ENCODE data around the gene MACC1. TPM values are rescaled to one million over a fixed set of nuclear protein-coding genes. Genes with fewer than 3 reads are reported as not detected.

The MACC1 gene
- total and polyA plus RNA-seq, 2 of the 13 experiments (the other 11 are each of a cell fraction or from before 2014, with no cell fraction given), result 0.04 TPM; not detected in 1

DNA sequence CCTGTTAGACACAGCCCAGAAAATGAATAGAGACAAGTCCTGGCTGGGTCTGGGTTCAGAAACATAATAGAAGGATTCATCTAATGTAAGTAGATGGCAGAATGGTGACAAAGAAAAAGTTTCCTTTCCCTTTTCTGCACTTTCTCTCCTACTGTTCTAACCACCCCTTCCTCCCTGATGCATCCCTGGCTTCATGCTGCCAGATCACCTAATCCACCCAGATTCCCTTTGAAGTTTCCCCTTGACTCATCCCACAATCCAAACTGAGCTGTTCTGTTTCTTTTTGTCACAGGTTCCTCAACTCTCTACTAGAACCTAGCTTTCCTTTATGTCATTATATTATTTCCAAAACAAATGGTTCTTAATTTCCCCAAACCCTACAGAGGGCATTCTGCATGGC lies 1.1 kb upstream of the MACC1 start:
- ChIA-PET CTCF (ENCODE audit: low intra/inter-chr PET ratio, low total read pairs) (no interaction called here), POLR2A (no interaction called here)
- TF ChIP-seq TCF7 (IDR thresholded peaks at IDR 0.05; ENCODE audit: low read depth) (peak; percentile 34; the same call in 1 of the 2 replicates), JUNB (CRISPR knock-in tag; IDR thresholded peaks at IDR 0.05; ENCODE audit: borderline replicate concordance) (no peak), FOSL2 (CRISPR knock-in tag; IDR thresholded peaks at IDR 0.05) (0 out of 2 replicates have a peak, but pooled peaks have one; percentile 28)
- in situ Hi-C loops (cut with HindIII; ENCODE audit: extremely low pct_ligation_motif_present, low pct_unique_long_range_greater_than_20kb) (no loop called here), intact Hi-C loops (cut with micrococcal nuclease; ENCODE audit: unreplicated experiment) (loop anchor here (5.0 kb wide), 1 partner anchor 114 kb away; the partner anchor contains the start of gene ITGB8)
- no peak overlapping the region for H3K4me3 ChIP-seq (replicated peaks in 1 of 3; ENCODE audit: insufficient read depth in 1 of 3, low read depth in 2 of 3, low read length in 3 of 3)
- ATAC-seq (no peak), FAIRE-seq (no peak), DNase-seq (ENCODE audit: low spot score) (peak; percentile 19)
- H2AFZ ChIP-seq (ENCODE audit: low read length), result no peak overlapping the region
- no peaks in the 10 kb centered on the region for H3K79me2 ChIP-seq (ENCODE audit: insufficient read depth, low read length)
- no peak overlapping the region for H3K27ac ChIP-seq (ENCODE audit: extremely low read length, insufficient read depth, low read length)
- no peaks in the 10 kb centered on the region for H3K27me3 ChIP-seq (ENCODE audit: control insufficient read depth in 1 of 2, insufficient read depth in 2 of 2, low read length in 2 of 2)
- no peaks in the 10 kb centered on the region for H3K36me3 ChIP-seq (replicated peaks in 1 of 2; ENCODE audit: control insufficient read depth in 1 of 2, insufficient read depth in 2 of 2, low read length in 2 of 2)
- H3K4me2 ChIP-seq (ENCODE audit: low read depth, low read length), result 0 out of 2 replicates have a peak overlapping the region, but pooled peaks have one; percentile 13
- no peaks in the 10 kb centered on the region for H3K9me3 ChIP-seq (ENCODE audit: low read length)
- BruUV-seq (replicated peaks), result no TSS peak
- H3K9ac ChIP-seq (ENCODE audit: insufficient read depth, low read depth, low read length), result no peak overlapping the region
- H4K20me1 ChIP-seq (ENCODE audit: insufficient read depth, low read length), result no peaks in the 10 kb centered on the region
- peaks cover 44% of the 10 kb centered on the region for H3K4me1 ChIP-seq (ENCODE audit: insufficient read depth, low read length)

DNA sequence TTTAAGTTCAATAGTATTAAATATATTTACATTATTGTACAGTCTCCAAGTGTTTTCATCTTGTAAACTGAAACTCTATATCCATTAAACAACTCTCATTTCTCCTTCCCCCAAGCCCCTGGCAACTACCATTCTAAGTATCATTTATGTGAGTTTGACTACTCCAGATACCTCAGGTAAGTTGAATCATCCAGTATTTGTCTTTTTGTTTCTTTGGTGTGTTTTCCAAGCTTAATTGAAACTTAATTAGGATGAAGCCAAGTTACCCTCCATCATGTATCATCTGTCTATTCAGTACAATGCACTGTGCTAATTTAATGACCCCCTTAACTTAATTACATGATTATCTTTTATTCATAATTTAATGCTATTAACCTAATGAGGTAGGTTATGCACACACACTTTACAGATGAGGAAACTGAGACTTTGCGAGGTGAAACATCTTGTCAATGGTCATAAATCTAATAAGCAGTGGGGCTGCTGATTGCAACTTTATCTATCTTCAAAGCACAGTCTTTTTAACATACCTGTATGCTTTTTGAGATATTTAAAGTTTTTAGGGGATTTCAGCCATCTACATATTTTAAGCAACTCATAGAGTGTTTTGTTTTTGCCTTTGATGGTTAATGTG lies 663 bp downstream of the MACC1 start:
- intact Hi-C loops (cut with micrococcal nuclease; ENCODE audit: unreplicated experiment), result loop anchor here (5.0 kb wide), 1 partner anchor 116 kb away; the partner anchor contains the start of gene ITGB8
- TF ChIP-seq ONECUT2 (CRISPR knock-in tag; IDR thresholded peaks at IDR 0.05) (no peak), ELF3 (CRISPR knock-in tag; IDR thresholded peaks at IDR 0.05) (no peak), MATR3 (CRISPR knock-in tag; IDR thresholded peaks at IDR 0.05) (no peak), TCF7L2 (IDR thresholded peaks at IDR 0.05; ENCODE audit: low read depth, low read length) (no peak), ZFYVE20 (CRISPR knock-in tag; IDR thresholded peaks at IDR 0.05; ENCODE audit: borderline replicate concordance, low read depth) (no peak), ATRX (CRISPR knock-in tag; IDR thresholded peaks at IDR 0.05; ENCODE audit: borderline replicate concordance) (no peak), KLF11 (CRISPR knock-in tag; IDR thresholded peaks at IDR 0.05) (no peak), WIZ (CRISPR knock-in tag; IDR thresholded peaks at IDR 0.05) (no peak), RBAK (CRISPR knock-in tag; IDR thresholded peaks at IDR 0.05) (no peak), ZNF569 (CRISPR knock-in tag; IDR thresholded peaks at IDR 0.05; ENCODE audit: borderline replicate concordance) (no peak)
- TF ChIP-seq, protein P1, sequence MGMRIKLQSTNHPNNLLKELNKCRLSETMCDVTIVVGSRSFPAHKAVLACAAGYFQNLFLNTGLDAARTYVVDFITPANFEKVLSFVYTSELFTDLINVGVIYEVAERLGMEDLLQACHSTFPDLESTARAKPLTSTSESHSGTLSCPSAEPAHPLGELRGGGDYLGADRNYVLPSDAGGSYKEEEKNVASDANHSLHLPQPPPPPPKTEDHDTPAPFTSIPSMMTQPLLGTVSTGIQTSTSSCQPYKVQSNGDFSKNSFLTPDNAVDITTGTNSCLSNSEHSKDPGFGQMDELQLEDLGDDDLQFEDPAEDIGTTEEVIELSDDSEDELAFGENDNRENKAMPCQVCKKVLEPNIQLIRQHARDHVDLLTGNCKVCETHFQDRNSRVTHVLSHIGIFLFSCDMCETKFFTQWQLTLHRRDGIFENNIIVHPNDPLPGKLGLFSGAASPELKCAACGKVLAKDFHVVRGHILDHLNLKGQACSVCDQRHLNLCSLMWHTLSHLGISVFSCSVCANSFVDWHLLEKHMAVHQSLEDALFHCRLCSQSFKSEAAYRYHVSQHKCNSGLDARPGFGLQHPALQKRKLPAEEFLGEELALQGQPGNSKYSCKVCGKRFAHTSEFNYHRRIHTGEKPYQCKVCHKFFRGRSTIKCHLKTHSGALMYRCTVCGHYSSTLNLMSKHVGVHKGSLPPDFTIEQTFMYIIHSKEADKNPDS (CRISPR knock-in tag; IDR thresholded peaks at IDR 0.05), result no peak
- TF ChIP-seq, protein P2, sequence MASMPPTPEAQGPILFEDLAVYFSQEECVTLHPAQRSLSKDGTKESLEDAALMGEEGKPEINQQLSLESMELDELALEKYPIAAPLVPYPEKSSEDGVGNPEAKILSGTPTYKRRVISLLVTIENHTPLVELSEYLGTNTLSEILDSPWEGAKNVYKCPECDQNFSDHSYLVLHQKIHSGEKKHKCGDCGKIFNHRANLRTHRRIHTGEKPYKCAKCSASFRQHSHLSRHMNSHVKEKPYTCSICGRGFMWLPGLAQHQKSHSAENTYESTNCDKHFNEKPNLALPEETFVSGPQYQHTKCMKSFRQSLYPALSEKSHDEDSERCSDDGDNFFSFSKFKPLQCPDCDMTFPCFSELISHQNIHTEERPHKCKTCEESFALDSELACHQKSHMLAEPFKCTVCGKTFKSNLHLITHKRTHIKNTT (CRISPR knock-in tag; IDR thresholded peaks at IDR 0.05), result no peak
- TF ChIP-seq, protein P3, sequence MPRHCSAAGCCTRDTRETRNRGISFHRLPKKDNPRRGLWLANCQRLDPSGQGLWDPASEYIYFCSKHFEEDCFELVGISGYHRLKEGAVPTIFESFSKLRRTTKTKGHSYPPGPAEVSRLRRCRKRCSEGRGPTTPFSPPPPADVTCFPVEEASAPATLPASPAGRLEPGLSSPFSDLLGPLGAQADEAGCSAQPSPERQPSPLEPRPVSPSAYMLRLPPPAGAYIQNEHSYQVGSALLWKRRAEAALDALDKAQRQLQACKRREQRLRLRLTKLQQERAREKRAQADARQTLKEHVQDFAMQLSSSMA (CRISPR knock-in tag; IDR thresholded peaks at IDR 0.05), result no peak

More for the DNA sequence above, 663 bp downstream of the MACC1 start:
- no peaks in the 10 kb centered on the region for H3K79me2 ChIP-seq (ENCODE audit: insufficient read depth, low read length)
- H3K9ac ChIP-seq (ENCODE audit: insufficient read depth, low read depth, low read length), result no peak overlapping the region
- H4K20me1 ChIP-seq (ENCODE audit: insufficient read depth, low read length), result no peaks in the 10 kb centered on the region
- POLR2A ChIA-PET, result no interaction called here
- H3K4me1 ChIP-seq (ENCODE audit: insufficient read depth, low read length), result peaks cover 43% of the 10 kb centered on the region
- CTCF ChIA-PET (ENCODE audit: low intra/inter-chr PET ratio, low total read pairs), result no interaction called here
- DNase-seq (ENCODE audit: low spot score) (no peak), FAIRE-seq (no peak), ATAC-seq (no peak)
- no peak overlapping the region for H3K27ac ChIP-seq (ENCODE audit: extremely low read length, insufficient read depth, low read length)
- no peak overlapping the region for H3K4me2 ChIP-seq (ENCODE audit: low read depth, low read length)
- BruUV-seq (replicated peaks), result no TSS peak
- H3K27me3 ChIP-seq (ENCODE audit: control insufficient read depth in 1 of 2, insufficient read depth in 2 of 2, low read length in 2 of 2), result no peaks in the 10 kb centered on the region
- no peaks in the 10 kb centered on the region for H3K9me3 ChIP-seq (ENCODE audit: low read length)
- H2AFZ ChIP-seq (ENCODE audit: low read length), result no peak overlapping the region
- H3K4me3 ChIP-seq (replicated peaks in 1 of 3; ENCODE audit: insufficient read depth in 1 of 3, low read depth in 2 of 3, low read length in 3 of 3), result no peak overlapping the region
- 92% methylated on average over 1 of the region's 1 CpG for WGBS (ENCODE audit: low lambda C conversion rate)
- in situ Hi-C loops (cut with HindIII; ENCODE audit: extremely low pct_ligation_motif_present, low pct_unique_long_range_greater_than_20kb), result no loop called here
- H3K36me3 ChIP-seq (replicated peaks in 1 of 2; ENCODE audit: control insufficient read depth in 1 of 2, insufficient read depth in 2 of 2, low read length in 2 of 2), result no peaks in the 10 kb centered on the region
